Measurements from ENCODE around the gene UBTF. TPM values are rescaled to one million over a fixed set of nuclear protein-coding genes. Genes with fewer than 3 reads are reported as not detected.

Gene UBTF
- total RNA-seq, 3 donors from 2014 or later (not counting 1 experiment from before 2014, with no cell fraction given): 132 to 169 (median 168) TPM

DNA sequence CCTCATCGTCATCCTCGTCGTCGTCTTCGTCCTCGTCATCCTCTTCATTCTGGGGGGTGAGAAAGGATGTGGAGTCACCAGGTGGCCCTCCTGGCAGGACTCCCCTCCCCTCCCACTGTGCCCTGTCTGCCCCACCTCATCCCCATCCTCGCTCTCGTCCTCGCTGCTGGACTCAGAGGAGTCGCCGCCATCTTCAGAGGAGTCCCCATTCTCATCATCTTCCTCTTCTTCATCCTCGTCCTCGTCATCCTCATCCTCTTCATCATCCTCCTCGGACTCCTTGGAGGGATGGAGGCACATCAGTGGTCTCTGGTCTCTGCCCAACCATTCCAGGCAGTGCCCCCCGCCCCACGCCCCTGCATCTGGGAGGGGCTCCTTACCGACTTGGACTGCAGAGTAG, 12.2 kb downstream of the UBTF start:
- ATAC-seq: no peak
- Histone ChIP-seq H3K4me1 (ENCODE audit: control insufficient read depth, insufficient read depth, low read length) (peaks cover 26% of the 10 kb centered on the region), H3K36me3 (ENCODE audit: control insufficient read depth, insufficient read depth, low read length) (peaks cover 44% of the 10 kb centered on the region), H3K27ac (ENCODE audit: low read length) (no peak overlapping the region), H3K4me3 (ENCODE audit: low read length) (no peak overlapping the region), H3K9me3 (ENCODE audit: control insufficient read depth, insufficient read depth, low read length) (no peaks in the 10 kb centered on the region), H3K27me3 (ENCODE audit: control insufficient read depth, insufficient read depth, low read length) (no peaks in the 10 kb centered on the region)
- intact Hi-C loops (cut with micrococcal nuclease): no loop called here
- 95% methylated on average over 11 of the region's 17 CpGs for WGBS (ENCODE audit: insufficient coverage)
- Mint-ChIP-seq H3K27me3 (ENCODE audit: low read depth in 2 of 2) (no peaks in the 10 kb centered on the region), H3K4me3 (no peak overlapping the region), H3K9me3 (no peaks in the 10 kb centered on the region), H3K27ac (peak overlapping the region in 1 of 2 donors; percentile 66), H3K4me1 (peaks cover 25 to 31% of the 10 kb centered on the region in 2 donors), H3K36me3 (no peaks in the 10 kb centered on the region)
- no peak for DNase-seq
- TF ChIP-seq, protein P1, sequence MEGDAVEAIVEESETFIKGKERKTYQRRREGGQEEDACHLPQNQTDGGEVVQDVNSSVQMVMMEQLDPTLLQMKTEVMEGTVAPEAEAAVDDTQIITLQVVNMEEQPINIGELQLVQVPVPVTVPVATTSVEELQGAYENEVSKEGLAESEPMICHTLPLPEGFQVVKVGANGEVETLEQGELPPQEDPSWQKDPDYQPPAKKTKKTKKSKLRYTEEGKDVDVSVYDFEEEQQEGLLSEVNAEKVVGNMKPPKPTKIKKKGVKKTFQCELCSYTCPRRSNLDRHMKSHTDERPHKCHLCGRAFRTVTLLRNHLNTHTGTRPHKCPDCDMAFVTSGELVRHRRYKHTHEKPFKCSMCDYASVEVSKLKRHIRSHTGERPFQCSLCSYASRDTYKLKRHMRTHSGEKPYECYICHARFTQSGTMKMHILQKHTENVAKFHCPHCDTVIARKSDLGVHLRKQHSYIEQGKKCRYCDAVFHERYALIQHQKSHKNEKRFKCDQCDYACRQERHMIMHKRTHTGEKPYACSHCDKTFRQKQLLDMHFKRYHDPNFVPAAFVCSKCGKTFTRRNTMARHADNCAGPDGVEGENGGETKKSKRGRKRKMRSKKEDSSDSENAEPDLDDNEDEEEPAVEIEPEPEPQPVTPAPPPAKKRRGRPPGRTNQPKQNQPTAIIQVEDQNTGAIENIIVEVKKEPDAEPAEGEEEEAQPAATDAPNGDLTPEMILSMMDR (IDR thresholded peaks at IDR 0.05): no peak

DNA sequence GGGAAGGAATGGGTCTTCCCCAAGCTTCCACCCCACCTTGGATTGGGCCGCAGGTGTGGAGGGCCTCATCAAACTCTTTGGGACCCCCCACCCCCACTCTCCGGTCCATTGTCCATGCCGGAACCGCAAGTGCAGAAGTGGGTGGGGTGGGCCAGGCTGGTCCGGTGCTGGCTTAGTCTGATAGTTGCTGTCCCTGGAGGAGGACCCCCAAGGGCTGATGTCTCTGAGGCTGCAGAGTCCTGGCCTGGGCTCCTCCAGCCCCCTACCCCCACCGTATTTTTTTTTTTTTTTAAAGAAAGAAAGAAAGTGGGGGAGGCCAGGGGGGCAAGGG, 12.7 kb downstream of the UBTF start:
- ATAC-seq: no peak
- DNase-seq: no peak
- no peaks in the 10 kb centered on the region for H3K9me3 ChIP-seq (ENCODE audit: control insufficient read depth, insufficient read depth, low read length)
- no peak overlapping the region for H3K27ac ChIP-seq (ENCODE audit: low read length)
- Mint-ChIP-seq H3K4me3 (no peak overlapping the region), H3K27ac (no peak overlapping the region), H3K4me1 (peaks cover 25 to 31% of the 10 kb centered on the region in 2 donors), H3K36me3 (no peaks in the 10 kb centered on the region), H3K9me3 (no peaks in the 10 kb centered on the region), H3K27me3 (ENCODE audit: low read depth in 2 of 2) (no peaks in the 10 kb centered on the region)
- peaks cover 43% of the 10 kb centered on the region for H3K36me3 ChIP-seq (ENCODE audit: control insufficient read depth, insufficient read depth, low read length)
- intact Hi-C loops (cut with micrococcal nuclease): no loop called here
- no peak overlapping the region for H3K4me3 ChIP-seq (ENCODE audit: low read length)
- no peaks in the 10 kb centered on the region for H3K27me3 ChIP-seq (ENCODE audit: control insufficient read depth, insufficient read depth, low read length)
- TF ChIP-seq, protein P1 (IDR thresholded peaks at IDR 0.05): no peak
- H3K4me1 ChIP-seq (ENCODE audit: control insufficient read depth, insufficient read depth, low read length): peaks cover 26% of the 10 kb centered on the region
- 91% methylated on average over 5 of the region's 6 CpGs for WGBS (ENCODE audit: insufficient coverage)

DNA sequence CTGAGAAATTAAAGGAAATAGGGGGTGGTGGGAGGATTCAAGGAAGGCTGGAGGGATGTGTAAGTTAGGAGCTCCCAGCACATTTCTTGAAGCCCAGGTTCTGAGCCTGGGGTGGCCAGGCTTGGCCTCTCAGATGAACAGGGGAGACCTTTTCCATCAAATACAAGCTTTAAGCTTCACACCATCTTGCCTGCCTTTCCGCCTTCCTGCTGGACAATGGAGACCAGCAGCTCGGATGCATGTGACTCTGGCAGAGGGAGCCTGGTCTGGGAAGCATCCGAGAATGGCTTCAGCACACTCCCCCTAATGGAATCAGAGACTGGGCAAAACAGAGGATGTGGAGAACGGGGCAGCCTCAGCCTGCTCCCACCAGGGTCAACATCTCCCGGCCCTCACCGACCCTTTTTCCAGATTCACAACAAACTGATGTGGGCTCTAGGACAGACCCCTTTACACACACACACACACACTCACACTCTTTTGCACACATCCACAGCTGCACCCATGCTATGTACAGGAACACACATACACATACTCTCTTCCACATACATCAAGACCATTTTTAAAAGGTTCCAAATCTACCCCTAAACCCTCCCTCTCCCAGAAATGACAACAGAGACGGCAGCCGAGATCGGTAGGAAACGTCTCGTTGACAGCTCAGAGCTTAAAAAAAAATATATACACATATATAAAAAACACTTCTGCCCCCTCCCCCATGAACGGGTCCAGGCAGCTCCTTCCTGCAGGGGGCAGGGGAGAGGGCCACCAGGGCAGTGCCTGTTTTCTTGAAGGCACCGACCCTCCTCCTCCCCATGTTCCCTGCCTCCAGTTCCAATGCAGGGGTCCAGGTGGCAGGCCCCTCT, 13.3 kb downstream of the UBTF start:
- H3K4me3 ChIP-seq (ENCODE audit: low read length): no peak overlapping the region
- H3K27me3 ChIP-seq (ENCODE audit: control insufficient read depth, insufficient read depth, low read length): no peaks in the 10 kb centered on the region
- no peak overlapping the region for H3K27ac ChIP-seq (ENCODE audit: low read length)
- DNase-seq: peak in 1 of 2 donors; percentile 40
- H3K36me3 Mint-ChIP-seq: no peaks in the 10 kb centered on the region
- H3K36me3 ChIP-seq (ENCODE audit: control insufficient read depth, insufficient read depth, low read length): peaks cover 37% of the 10 kb centered on the region
- peaks cover 23% of the 10 kb centered on the region for H3K4me1 ChIP-seq (ENCODE audit: control insufficient read depth, insufficient read depth, low read length)
- no peak for ATAC-seq
- intact Hi-C loops (cut with micrococcal nuclease): no loop called here
- H3K9me3 ChIP-seq (ENCODE audit: control insufficient read depth, insufficient read depth, low read length): no peaks in the 10 kb centered on the region
- H3K4me1 Mint-ChIP-seq: peaks cover 28 to 34% of the 10 kb centered on the region in 2 donors
- WGBS (ENCODE audit: insufficient coverage): 80% methylated on average over 13 of the region's 13 CpGs
- H3K4me3 Mint-ChIP-seq: no peak overlapping the region
- TF ChIP-seq, protein P1 (IDR thresholded peaks at IDR 0.05): no peak
- H3K27ac Mint-ChIP-seq: no peak overlapping the region
- no peaks in the 10 kb centered on the region for H3K9me3 Mint-ChIP-seq
- no peaks in the 10 kb centered on the region for H3K27me3 Mint-ChIP-seq (ENCODE audit: low read depth in 2 of 2)

Measured in natural killer cell (primary cell).